Left ventricle myocardium inferior (tissue), 1 donor: Measurements from ENCODE around the gene PPP1R15B. TPM values are rescaled to one million over a fixed set of nuclear protein-coding genes. Genes with fewer than 3 reads are reported as not detected.

Source experiments
- DNase-seq: peaks from one replicate; pipeline ENCODE4 v3.0.0-alpha.2; 2020
- H3K27ac ChIP-seq: fragments of 200-600 bp; replicated peaks from 2 replicates; pipeline ENCODE4 v1.8.0; 2021
- H3K27me3 ChIP-seq: fragments of 200-600 bp; 2 replicates; pipeline ENCODE4 v1.8.0; 2021; ENCODE audit warnings: low read depth
- H3K36me3 ChIP-seq: fragments of 200-600 bp; 2 replicates; pipeline ENCODE4 v1.8.0; 2021
- H3K4me1 ChIP-seq: fragments of 200-600 bp; 2 replicates; pipeline ENCODE4 v1.8.0; 2021
- H3K4me3 ChIP-seq: fragments of 200-600 bp; 2 replicates; pipeline ENCODE4 v1.8.0; 2021; ENCODE audit warnings: mild to moderate bottlenecking, moderate library complexity
- H3K9me3 ChIP-seq: fragments of 200-600 bp; replicated peaks from 2 replicates; pipeline ENCODE4 v1.8.0; 2021
- intact Hi-C: fragments of 100-400 bp; cut with micrococcal nuclease; formaldehyde crosslinking; loops from one replicate; pipeline ENCODE4 v1.11.0; 2022
- total RNA-seq: library from RNA; stranded (reverse); fragmentation: NEBNext Ultra II Directional; extraction: Animal tissue kit (Norgen Biotek cat#: 25700); gene quantifications from one replicate; pipeline ENCODE4 v1.2.1, GENCODE V29; 2021
- TF ChIP-seq, protein P1 (sequence below): fragments of 200-600 bp; IDR thresholded peaks from 2 replicates; pipeline ENCODE4 v1.8.0; 2021; ENCODE audit warnings: antibody characterized with exemption, mild to moderate bottlenecking, borderline replicate concordance
- donor health status: DM: no; HTN: yes; CAD: no; lungs with severe emphysema.

The PPP1R15B gene
- total RNA-seq, 1 donor from 2014 or later, result 20.5 TPM

DNA sequence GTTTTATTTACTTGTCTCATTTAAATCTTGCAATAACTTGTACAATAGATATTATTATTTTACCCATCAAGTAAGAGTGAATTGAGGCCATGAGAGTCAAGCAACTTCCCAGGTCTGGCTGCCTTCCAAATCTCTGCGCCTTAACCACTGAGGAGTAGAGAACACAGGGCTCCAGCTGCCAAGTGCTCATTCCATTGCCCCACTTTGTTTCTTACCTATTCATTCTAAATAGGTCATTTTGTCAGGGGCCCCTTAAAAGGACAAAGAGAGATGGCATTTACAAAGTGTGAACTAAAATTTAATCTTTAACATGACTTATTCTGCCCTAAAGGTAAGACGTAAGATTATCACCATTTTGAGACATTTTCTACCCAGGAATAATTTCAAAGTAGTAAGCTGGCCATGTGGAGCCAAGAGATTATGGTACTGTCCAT lies 3.5 kb downstream of the PPP1R15B start:
- Histone ChIP-seq H3K9me3 (no peaks in the 10 kb centered on the region), H3K4me3 (peak overlapping the region; percentile 92), H3K36me3 (peaks cover 28% of the 10 kb centered on the region), H3K27ac (peak overlapping the region; percentile 98), H3K27me3 (no peaks in the 10 kb centered on the region), H3K4me1 (peaks cover 89% of the 10 kb centered on the region)
- DNase-seq, result peak; percentile 76
- intact Hi-C loops, result no loop called here
- TF ChIP-seq, protein P1, sequence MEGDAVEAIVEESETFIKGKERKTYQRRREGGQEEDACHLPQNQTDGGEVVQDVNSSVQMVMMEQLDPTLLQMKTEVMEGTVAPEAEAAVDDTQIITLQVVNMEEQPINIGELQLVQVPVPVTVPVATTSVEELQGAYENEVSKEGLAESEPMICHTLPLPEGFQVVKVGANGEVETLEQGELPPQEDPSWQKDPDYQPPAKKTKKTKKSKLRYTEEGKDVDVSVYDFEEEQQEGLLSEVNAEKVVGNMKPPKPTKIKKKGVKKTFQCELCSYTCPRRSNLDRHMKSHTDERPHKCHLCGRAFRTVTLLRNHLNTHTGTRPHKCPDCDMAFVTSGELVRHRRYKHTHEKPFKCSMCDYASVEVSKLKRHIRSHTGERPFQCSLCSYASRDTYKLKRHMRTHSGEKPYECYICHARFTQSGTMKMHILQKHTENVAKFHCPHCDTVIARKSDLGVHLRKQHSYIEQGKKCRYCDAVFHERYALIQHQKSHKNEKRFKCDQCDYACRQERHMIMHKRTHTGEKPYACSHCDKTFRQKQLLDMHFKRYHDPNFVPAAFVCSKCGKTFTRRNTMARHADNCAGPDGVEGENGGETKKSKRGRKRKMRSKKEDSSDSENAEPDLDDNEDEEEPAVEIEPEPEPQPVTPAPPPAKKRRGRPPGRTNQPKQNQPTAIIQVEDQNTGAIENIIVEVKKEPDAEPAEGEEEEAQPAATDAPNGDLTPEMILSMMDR, result no peak

DNA sequence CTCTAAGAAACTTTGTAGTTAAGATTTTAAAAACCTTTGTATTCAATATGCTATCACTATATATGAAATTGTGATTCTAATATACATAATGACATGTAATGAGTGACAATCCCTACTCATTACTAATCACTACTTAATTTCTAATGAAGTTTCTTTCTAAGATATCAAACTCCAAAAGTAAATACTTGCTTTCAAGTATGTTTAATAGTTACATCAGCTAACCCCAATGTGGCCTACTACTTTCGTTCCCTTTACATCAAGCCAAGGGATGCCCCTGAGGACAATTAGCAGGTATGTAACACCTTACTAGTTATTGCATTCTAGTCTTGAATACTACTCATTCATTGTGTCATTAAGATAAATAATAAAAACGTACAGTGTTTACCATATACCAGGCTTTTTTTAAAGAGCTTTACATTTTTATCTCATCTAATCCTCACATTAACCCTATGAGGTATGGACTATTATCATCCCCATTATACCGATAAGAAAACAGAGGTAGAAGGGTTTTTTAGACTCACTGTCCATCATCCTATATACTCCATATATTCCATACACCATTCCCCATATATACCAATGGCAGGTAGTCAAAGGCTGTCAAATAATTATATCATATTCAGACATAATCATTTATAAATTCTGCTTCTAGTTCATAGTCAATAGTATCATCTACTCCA lies 4.2 kb downstream of the PPP1R15B start:
- H3K4me1 ChIP-seq, result peaks cover 83% of the 10 kb centered on the region
- H3K36me3 ChIP-seq, result peaks cover 34% of the 10 kb centered on the region
- DNase-seq, result no peak
- no peaks in the 10 kb centered on the region for H3K9me3 ChIP-seq
- intact Hi-C loops, result no loop called here
- H3K4me3 ChIP-seq, result peak overlapping the region; percentile 92
- H3K27me3 ChIP-seq, result no peaks in the 10 kb centered on the region
- peak overlapping the region; percentile 98 for H3K27ac ChIP-seq
- TF ChIP-seq, protein P1, result no peak

DNA sequence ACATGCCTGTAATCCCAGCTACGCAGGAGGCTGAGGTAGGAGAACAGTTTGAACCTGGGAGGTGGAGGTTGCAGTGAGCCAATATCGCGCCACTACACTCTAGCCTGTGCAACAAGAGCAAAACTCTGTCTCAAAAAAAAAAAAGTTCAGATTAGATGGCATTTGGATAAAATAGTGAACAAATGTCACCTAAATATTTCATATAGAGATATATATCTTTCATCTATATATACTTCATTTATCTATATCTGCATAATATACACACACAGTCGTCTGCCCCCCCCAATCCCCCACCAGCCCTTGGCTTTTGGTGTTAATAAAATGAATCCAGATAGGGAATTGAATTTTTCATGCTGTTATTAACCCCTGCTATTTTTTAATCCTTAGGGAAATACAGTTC lies 5.0 kb downstream of the PPP1R15B start:
- peaks cover 42% of the 10 kb centered on the region for H3K36me3 ChIP-seq
- H3K27ac ChIP-seq, result peak overlapping the region; percentile 32
- no peaks in the 10 kb centered on the region for H3K27me3 ChIP-seq
- TF ChIP-seq, protein P1, result no peak
- peaks cover 78% of the 10 kb centered on the region for H3K4me1 ChIP-seq
- no peaks in the 10 kb centered on the region for H3K9me3 ChIP-seq
- H3K4me3 ChIP-seq, result peak overlapping the region; percentile 92
- intact Hi-C loops, result no loop called here
- no peak for DNase-seq

DNA sequence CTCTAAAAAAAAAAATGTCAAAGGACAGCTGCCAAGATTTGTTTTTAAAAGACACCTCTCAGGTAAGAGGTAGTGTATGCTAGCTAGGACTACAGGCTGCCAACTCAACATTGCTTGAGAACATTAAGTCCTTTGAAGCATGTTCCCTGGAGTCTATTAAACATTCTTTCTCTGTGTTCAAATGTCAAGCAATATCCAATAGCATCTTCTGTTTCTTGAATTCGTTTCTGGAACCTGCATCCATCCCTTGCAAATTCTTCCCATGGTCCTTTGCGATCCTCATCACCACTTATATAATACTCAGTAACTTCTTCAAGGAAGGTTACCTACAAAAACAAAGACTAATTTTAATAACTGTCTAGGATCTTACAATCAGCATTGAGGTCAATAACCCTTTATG lies 5.6 kb downstream of the PPP1R15B start:
- TF ChIP-seq, protein P1, result no peak
- Histone ChIP-seq H3K27ac (peak overlapping the region; percentile 32), H3K4me3 (peak overlapping the region; percentile 92), H3K9me3 (no peaks in the 10 kb centered on the region), H3K27me3 (no peaks in the 10 kb centered on the region), H3K4me1 (peaks cover 71% of the 10 kb centered on the region), H3K36me3 (peaks cover 47% of the 10 kb centered on the region)
- no peak for DNase-seq
- intact Hi-C loops, result no loop called here

DNA sequence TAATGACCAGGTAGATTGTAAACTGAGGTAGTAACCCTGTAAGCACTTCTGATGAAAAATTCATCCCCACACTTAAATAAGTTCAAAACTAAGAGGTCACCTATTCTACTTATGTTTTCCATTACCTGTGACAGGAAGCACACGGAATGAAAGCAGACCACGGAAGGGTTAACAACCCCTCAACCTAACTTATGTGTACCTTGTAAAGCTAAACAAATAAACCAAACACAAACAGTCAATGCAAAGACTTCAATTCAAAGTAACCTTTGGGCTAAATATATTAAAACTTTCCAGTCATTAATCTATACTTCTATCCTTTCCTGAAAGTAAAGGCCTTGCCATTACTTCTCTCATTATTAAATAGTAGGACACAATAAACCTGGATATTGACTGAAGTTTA lies 7.0 kb downstream of the PPP1R15B start:
- no peaks in the 10 kb centered on the region for H3K27me3 ChIP-seq
- peaks cover 60% of the 10 kb centered on the region for H3K36me3 ChIP-seq
- DNase-seq, result no peak
- TF ChIP-seq, protein P1, result no peak
- H3K4me3 ChIP-seq, result no peak overlapping the region
- no peaks in the 10 kb centered on the region for H3K9me3 ChIP-seq
- H3K4me1 ChIP-seq, result peaks cover 58% of the 10 kb centered on the region
- H3K27ac ChIP-seq, result no peak overlapping the region
- intact Hi-C loops, result no loop called here
